ENCODE measurements around the gene KRT85.

Gene KRT85

GRCh38 chr12:52394836-52395405, 27.6 kb upstream of the KRT85 start:
- no peak for DNase-seq

- DNase-seq = no peak
These were observed 25.3 kb upstream of the KRT85 start for GRCh38 chr12:52392465-52393007.

- DNase-seq = no peak
These were observed 24.3 kb upstream of the KRT85 start for GRCh38 chr12:52391618-52392002.

GRCh38 chr12:52390739-52391617, 23.7 kb upstream of the KRT85 start:
- DNase-seq = peak in 1 of 2 experiments; percentile 7

GRCh38 chr12:52389313-52390207, 22.3 kb upstream of the KRT85 start:
- DNase-seq = no peak

- DNase-seq = no peak
These were observed 20.6 kb upstream of the KRT85 start for GRCh38 chr12:52387859-52388258.

GRCh38 chr12:52385226-52385702, 18.0 kb upstream of the KRT85 start, which contains the start of gene KRT84:
TSS of gene KRT84 (minus strand) at chr12:52385652. CDS start at chr12:52385585, 67 bp downstream.
- no peak for DNase-seq

GRCh38 chr12:52383331-52383730, 16.1 kb upstream of the KRT85 start:
- no peak for DNase-seq

GRCh38 chr12:52382854-52383253, 15.6 kb upstream of the KRT85 start:
- no peak for DNase-seq

GRCh38 chr12:52381206-52381605, 13.9 kb upstream of the KRT85 start:
- no peak for DNase-seq

GRCh38 chr12:52380271-52380694, 13.0 kb upstream of the KRT85 start:
- DNase-seq = peak in 1 of 2 experiments; percentile 30

- DNase-seq = no peak
These were observed 12.3 kb upstream of the KRT85 start for GRCh38 chr12:52379536-52379935.

- no peak for DNase-seq
These were observed 10.8 kb upstream of the KRT85 start for GRCh38 chr12:52378091-52378490.

- DNase-seq = no peak
These were observed 10.0 kb upstream of the KRT85 start for GRCh38 chr12:52377266-52377665.

- DNase-seq = peak; percentile 55 to 65
These were observed 5.2 kb upstream of the KRT85 start for GRCh38 chr12:52372216-52373154.

- DNase-seq = no peak
These were observed 4.4 kb upstream of the KRT85 start for GRCh38 chr12:52371716-52372115.

GRCh38 chr12:52370926-52371608, 3.8 kb upstream of the KRT85 start:
- DNase-seq = no peak

GRCh38 chr12:52369809-52370208, 2.5 kb upstream of the KRT85 start:
- no peak for DNase-seq

- DNase-seq = no peak
These were observed 1.9 kb upstream of the KRT85 start for GRCh38 chr12:52369211-52369610.

GRCh38 chr12:52368508-52368907, 1.2 kb upstream of the KRT85 start:
- no peak for DNase-seq

GRCh38 chr12:52367876-52368275, 595 bp upstream of the KRT85 start:
- no peak for DNase-seq

All from AML-193 (cell line).